Measurements from ENCODE around the gene CTRB2.
"Not testable (repeated sequence)": the region's sequence is repeated elsewhere in the genome, so short reads cannot be mapped to it uniquely, and the experiment has no call there.

The CTRB2 gene

GRCh38 chr16:75208861-75209505 lies 2.0 kb upstream of the CTRB2 start:
- TF ChIP-seq CTCF (conservative IDR thresholded peaks at IDR 0.05) = no peak
- H3K27ac ChIP-seq = no peak overlapping the region

GRCh38 chr16:75208242-75208825 lies 1.4 kb upstream of the CTRB2 start:
- H3K27ac ChIP-seq = no peak overlapping the region
- TF ChIP-seq CTCF (conservative IDR thresholded peaks at IDR 0.05) = no peak

- TF ChIP-seq CTCF (conservative IDR thresholded peaks at IDR 0.05) = no peak
- H3K27ac ChIP-seq = no peak overlapping the region
Measured at GRCh38 chr16:75207831-75208230, 870 bp upstream of the CTRB2 start.

GRCh38 chr16:75205961-75206748 lies 806 bp downstream of the CTRB2 start:
- H3K27ac ChIP-seq = not testable (repeated sequence)

GRCh38 chr16:75205438-75205837 lies 1.5 kb downstream of the CTRB2 start:
- not testable (repeated sequence) for H3K27ac ChIP-seq

GRCh38 chr16:75204905-75205304 lies 2.1 kb downstream of the CTRB2 start:
- H3K27ac ChIP-seq = not testable (repeated sequence)

- TF ChIP-seq CTCF (conservative IDR thresholded peaks at IDR 0.05) = no peak
Measured at GRCh38 chr16:75204410-75204758, 2.6 kb downstream of the CTRB2 start.

GRCh38 chr16:75203667-75204409 lies 3.1 kb downstream of the CTRB2 start:
- no peak for TF ChIP-seq CTCF (conservative IDR thresholded peaks at IDR 0.05)
- H3K27ac ChIP-seq = no peak overlapping the region

More at GRCh38 chr16:75204410-75204758, 2.6 kb downstream of the CTRB2 start:
- no peak overlapping the region for H3K27ac ChIP-seq

- TF ChIP-seq CTCF (conservative IDR thresholded peaks at IDR 0.05) = no peak
- no peak overlapping the region for H3K27ac ChIP-seq
Measured at GRCh38 chr16:75203096-75203495, 3.9 kb downstream of the CTRB2 start.

Measured in VCaP (cell line).